Left lung (tissue), 10 donors: Measurements from ENCODE around the gene LRP1-AS. TPM values are rescaled to one million over a fixed set of nuclear protein-coding genes. Genes with fewer than 3 reads are reported as not detected.

Experiments
- ATAC-seq: fragments of 200-7000 bp; cut with Tn5 transposase; one replicate; pipeline ENCODE4 v1.9.1; 2020; ENCODE audit warnings: moderate library complexity
- DNase-seq, 4 donors: peaks; one replicate each; pipeline ENCODE4 v3.0.0-alpha.2; 2013 to 2020
- H3K27ac ChIP-seq, 2 donors: fragments of 200-600 bp; sonication (generic) in 1 of 2; one replicate each; pipeline versions ENCODE4 v1.5.0 to v1.8.0; 2020 to 2021
- H3K27me3 ChIP-seq, 2 donors: fragments of 200-600 bp; sonication (generic) in 1 of 2; one replicate each; pipeline versions ENCODE4 v1.5.0 to v1.8.0; 2020 to 2021
- H3K36me3 ChIP-seq, 2 donors: fragments of 200-600 bp; sonication (generic) in 1 of 2; one replicate each; pipeline versions ENCODE4 v1.5.0 to v1.8.0; 2020 to 2021
- H3K4me1 ChIP-seq, 2 donors: fragments of 200-600 bp; one replicate each; pipeline ENCODE4 v1.8.0; 2021
- H3K4me3 ChIP-seq, 2 donors: fragments of 200-600 bp; sonication (generic) in 1 of 2; one replicate each; pipeline versions ENCODE4 v1.5.0 to v1.8.0; 2020 to 2021; ENCODE audit warnings: mild to moderate bottlenecking in 1 of 2
- H3K9me3 ChIP-seq, 2 donors: fragments of 200-600 bp; sonication (generic) in 1 of 2; one replicate each; pipeline versions ENCODE4 v1.5.0 to v1.8.0; 2020 to 2021
- CTCF ChIP-seq, 2 donors: fragments of 200-600 bp; sonication (generic) in 1 of 2; IDR thresholded peaks; one replicate each; pipeline versions ENCODE4 v1.5.0 to v1.8.0; 2021; ENCODE audit warnings: antibody characterized with exemption in 2 of 2
- intact Hi-C, 2 donors: fragments of 100-400 bp; cut with DNase I; formaldehyde crosslinking; loops; one replicate each; pipeline versions ENCODE4 v1.11.2 to v1.14.2; 2022
- polyA plus RNA-seq, 6 donors: library from polyadenylated mRNA; unstranded; fragments of 120-200 nt; gene quantifications; one replicate each; pipeline ENCODE4 v1.2.1, GENCODE V29; 2013; ENCODE audit not compliant: insufficient read length in 6 of 6
- total RNA-seq, 2 donors: library from RNA; stranded (reverse); fragmentation: NEBNext Ultra II Directional; extraction: Animal tissue kit (Norgen Biotek cat#: 25700); gene quantifications; one replicate each; pipeline ENCODE4 v1.2.1, GENCODE V29; 2021
- donor health status: DM: no; HTN: yes; CAD: no.
- donor health status: DM: no; HTN: no; CAD: no.

LRP1-AS gene
- total and polyA plus RNA-seq, 8 donors: 0.24 to 1.0 (median 0.69) TPM; not detected in 3

GRCh38 chr12:57118711-57119271 is 28.6 kb downstream of the LRP1-AS start:
- peaks cover 4 to 14% of the 10 kb centered on the region in 2 donors for H3K4me1 ChIP-seq
- peak; percentile 77 for ATAC-seq
- H3K36me3 ChIP-seq: no peaks in the 10 kb centered on the region
- H3K27me3 ChIP-seq: no peaks in the 10 kb centered on the region
- H3K27ac ChIP-seq: peak overlapping the region in 1 of 2 donors; percentile 14
- no peaks in the 10 kb centered on the region for H3K9me3 ChIP-seq
- no peak for TF ChIP-seq CTCF (IDR thresholded peaks at IDR 0.05)
- intact Hi-C loops: no loop called here
- no peak for DNase-seq
- H3K4me3 ChIP-seq: no peak overlapping the region

GRCh38 chr12:57116580-57117281 is 30.7 kb downstream of the LRP1-AS start:
- no peak for ATAC-seq
- Histone ChIP-seq H3K4me3 (no peak overlapping the region), H3K9me3 (no peaks in the 10 kb centered on the region), H3K36me3 (no peaks in the 10 kb centered on the region), H3K27ac (no peak overlapping the region), H3K27me3 (no peaks in the 10 kb centered on the region), H3K4me1 (peaks cover 8 to 22% of the 10 kb centered on the region in 2 donors)
- no peak for DNase-seq
- TF ChIP-seq CTCF (IDR thresholded peaks at IDR 0.05): no peak
- intact Hi-C loops: no loop called here

GRCh38 chr12:57112492-57113294 is 34.7 kb downstream of the LRP1-AS start:
- H3K36me3 ChIP-seq: peaks cover 0 to 9% of the 10 kb centered on the region in 2 donors
- H3K4me1 ChIP-seq: peaks cover 15 to 39% of the 10 kb centered on the region in 2 donors
- peak overlapping the region; percentile 81 to 96 for H3K4me3 ChIP-seq
- peak; percentile 71 to 77 for TF ChIP-seq CTCF (IDR thresholded peaks at IDR 0.05)
- peak overlapping the region; percentile 100 for H3K27ac ChIP-seq
- no peaks in the 10 kb centered on the region for H3K27me3 ChIP-seq
- intact Hi-C loops: loop anchor here in 1 of 2 donors (2.0 kb wide), 1 partner anchor 44 kb away; no protein-coding TSS in a partner anchor
- ATAC-seq: no peak
- H3K9me3 ChIP-seq: no peaks in the 10 kb centered on the region
- no peak for DNase-seq

GRCh38 chr12:57111031-57111734 is 36.2 kb downstream of the LRP1-AS start, which contains the start of gene STAT6:
TSS of gene STAT6 (minus strand) at chr12:57111362. CDS start at chr12:57108278, 3,084 bp downstream.
- Histone ChIP-seq H3K36me3 (peaks cover 0 to 24% of the 10 kb centered on the region in 2 donors), H3K27me3 (no peaks in the 10 kb centered on the region), H3K9me3 (no peaks in the 10 kb centered on the region), H3K4me1 (peaks cover 15 to 49% of the 10 kb centered on the region in 2 donors), H3K4me3 (peak within 1 kb of the TSS; percentile 81 to 96), H3K27ac (peak within 1 kb of the TSS; percentile 100)
- ATAC-seq: peak; percentile 80
- intact Hi-C loops: no loop called here
- peak in 1 of 2 donors; percentile 15 for TF ChIP-seq CTCF (IDR thresholded peaks at IDR 0.05)
- peak; percentile 73 to 93 (median 90) for DNase-seq
